GM18873 (cell line): ENCODE data around the gene MKX.
"Not testable (repeated sequence)": the region's sequence is repeated elsewhere in the genome, so short reads cannot be mapped to it uniquely, and the experiment has no call there.

Experiments
- ATAC-seq: cut with Tn5 transposase; IDR thresholded peaks from one replicate; pipeline ENCODE4 v1.9.1; 2021; ENCODE audit warnings: mild to moderate bottlenecking, moderate library complexity, moderate number of reproducible peaks; ENCODE audit not compliant: unreplicated experiment, low FRiP score

Gene MKX

DNA sequence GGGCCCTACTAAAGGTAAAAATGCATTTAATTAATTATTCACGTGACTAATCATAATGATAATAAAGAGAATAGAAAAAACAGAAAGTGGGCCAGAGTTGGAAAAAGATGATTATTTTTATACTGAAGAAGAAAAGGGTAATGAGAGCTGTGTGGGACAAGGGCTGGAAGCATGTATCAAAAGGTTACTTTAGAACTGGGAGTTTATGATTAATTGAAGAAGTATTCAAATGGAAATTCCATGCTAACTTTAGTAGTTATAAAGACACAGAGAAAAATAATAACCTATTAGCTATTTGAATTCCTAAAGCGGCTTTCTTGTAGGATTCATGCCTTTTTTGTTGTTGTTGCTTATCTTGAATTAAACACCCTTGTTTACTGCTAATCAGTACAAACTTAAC is 49.9 kb downstream of the MKX start:
- ATAC-seq = no peak

DNA sequence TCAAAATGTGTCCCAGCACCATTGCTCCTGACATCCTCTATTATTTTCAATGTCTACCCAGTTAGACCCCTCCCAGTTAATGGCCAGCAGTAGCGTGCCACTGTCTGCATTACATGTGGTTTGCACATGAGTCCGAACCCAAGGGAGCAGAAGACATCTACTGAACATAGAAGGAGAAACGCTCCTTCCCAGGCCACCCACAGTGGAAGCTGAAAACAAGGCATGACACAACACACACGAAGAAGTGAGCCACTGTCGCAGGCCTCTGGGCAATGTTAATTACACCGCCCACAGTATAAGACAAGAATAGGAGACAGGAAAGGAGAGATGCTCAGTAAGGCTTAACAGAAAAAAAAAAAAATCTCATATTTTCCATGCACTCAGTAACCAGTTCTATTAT is 50.5 kb downstream of the MKX start:
- ATAC-seq = no peak

DNA sequence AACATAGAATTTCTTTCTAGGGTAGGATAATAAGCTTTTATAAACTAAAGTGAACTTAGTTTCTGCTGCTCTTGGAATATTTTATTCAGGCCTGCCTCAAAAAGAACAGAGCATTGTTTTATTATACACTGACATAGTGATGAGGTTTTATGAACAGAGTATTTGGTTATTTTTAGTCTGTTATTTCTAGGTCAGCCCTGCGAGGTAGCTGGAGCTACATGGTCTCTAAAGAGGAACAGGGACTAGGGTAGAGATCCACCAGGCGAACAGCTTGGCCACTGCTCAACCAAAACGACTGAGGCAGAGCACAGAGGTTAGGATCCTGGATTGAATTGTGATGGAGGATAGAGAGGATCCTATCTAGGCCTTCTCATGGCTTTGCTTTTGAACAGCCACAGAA is 53.0 kb downstream of the MKX start:
- ATAC-seq = no peak

DNA sequence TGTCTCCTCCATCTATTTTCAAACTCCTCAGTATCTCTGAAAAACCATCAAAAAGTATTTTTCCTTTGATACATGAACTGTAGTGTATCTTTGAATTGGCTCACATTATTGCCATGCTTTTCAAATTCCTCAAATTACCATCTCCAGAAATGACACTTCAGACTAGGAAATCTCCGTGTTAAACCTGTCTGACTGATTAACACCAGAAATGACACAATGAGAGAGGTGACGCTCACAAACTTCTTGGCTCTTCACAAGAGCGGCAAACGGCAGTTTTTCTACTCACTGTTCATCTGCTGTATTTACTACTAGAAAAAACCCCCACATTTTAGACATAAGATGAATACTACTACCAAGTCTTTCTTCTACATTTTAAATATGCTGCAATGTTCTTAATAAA is 56.6 kb downstream of the MKX start:
- ATAC-seq = no peak

DNA sequence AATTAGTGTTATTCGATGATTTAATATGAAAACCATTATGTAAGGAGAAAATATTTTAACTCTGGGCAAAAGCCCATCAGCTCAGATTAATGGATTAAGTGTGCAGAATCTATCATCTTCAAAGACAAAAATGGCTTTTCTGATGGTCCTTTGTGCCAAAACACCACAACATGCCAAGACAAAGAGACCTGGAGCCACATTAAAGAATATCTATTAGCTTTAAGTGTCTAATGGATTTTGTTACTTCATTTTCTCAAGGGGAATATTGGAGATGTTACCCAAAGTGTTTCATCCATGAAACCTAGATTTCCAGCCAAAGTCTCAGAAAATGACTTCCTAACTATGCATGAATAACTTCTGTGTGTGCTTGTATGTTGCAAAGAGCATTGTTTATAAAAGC is 57.3 kb downstream of the MKX start:
- ATAC-seq = no peak

DNA sequence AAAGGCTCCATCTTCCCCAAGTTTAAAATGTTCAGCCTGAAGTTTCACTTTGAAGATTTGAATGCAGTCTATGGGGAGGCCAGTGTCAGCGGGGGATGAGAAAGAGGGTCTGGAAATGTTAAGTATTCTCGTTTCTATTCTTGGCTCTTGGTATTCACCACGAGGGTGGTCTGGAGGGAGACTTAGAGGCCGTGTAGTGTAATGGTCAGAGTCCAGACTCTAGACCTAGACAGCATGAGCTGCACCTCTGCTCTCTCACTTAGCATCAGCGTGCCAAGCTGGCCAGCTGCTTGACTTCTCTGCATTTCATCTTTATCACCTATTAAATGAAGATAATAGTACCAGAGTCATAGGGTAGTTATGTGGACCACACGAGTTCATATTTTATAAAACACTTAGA is 57.9 kb downstream of the MKX start:
- ATAC-seq = no peak

DNA sequence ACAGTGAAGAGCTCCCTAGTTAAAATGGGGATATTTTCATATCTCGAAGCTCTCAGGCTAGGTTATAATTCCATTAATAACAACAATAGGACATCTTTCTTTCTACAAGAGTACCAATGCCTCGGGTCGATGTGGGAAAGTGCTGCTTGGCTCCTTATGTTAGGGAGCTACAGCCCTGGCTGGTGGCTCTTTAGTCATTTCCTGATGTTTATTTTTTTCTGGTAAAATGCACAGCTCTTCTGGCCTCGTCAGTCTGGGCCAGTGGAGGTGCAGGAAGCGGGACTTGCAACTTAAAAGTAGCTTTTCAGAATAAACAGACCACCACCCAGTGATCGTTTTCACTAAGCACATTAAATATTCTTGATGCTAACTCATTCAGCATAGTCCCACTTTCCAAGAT is 58.3 kb downstream of the MKX start:
- no peak for ATAC-seq

DNA sequence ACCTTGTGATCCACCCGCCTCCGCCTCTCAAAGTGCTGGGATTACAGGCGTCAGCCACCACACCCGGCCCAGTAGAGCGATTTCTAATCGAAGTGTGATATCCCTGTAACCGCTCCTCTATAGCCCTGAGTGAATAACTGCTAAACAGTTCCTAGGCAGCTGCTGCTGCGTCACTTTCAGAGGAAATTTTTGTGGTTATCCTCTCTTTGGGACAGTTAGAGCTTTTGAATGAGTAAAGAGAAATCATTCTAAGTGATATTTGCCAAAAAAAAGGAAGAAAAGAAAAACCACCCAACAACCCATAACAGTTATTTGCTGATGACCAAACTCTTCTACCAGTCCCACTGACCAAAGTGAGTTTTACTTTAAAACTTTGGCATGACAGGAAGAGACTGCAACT is 59.9 kb downstream of the MKX start:
- no peak for ATAC-seq

DNA sequence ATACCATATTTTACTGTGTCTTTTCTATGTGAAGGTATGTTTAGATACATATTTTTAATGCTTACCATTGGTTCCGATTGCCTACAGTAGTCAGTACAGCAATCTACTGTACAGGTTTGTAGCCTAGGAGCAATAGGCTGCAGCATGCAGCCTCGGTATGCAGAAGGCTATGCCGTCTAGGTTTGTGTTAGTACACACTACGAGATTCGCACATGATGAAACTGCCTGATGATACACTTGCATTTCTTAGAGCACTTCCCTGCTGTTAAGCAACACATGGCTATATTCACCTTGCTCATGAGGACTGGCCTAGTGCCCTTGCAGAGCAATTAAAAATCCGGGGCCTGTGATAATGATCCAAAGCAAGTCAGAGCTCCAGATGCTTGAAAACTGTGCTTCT is 62.4 kb downstream of the MKX start:
- ATAC-seq = no peak

DNA sequence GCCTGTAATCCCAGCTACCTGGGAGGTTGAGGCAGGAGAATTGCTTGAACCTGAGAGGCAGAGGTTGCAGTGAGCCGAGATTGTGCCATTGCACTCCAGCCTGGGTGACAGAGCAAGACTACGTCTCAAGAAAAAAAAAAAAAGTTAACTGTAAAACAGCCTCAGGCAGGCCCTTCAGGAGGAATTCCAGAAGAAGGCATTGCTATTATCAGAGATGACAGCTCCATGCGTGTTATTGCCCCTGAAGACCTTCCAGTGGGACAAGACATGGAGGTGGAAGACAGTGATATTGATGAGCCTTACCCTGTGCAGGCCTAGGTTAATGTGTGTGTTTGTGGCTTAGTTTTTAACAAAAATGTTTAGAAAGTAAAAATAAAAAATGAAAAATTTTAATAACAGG is 63.8 kb downstream of the MKX start:
- ATAC-seq = not testable (repeated sequence)

DNA sequence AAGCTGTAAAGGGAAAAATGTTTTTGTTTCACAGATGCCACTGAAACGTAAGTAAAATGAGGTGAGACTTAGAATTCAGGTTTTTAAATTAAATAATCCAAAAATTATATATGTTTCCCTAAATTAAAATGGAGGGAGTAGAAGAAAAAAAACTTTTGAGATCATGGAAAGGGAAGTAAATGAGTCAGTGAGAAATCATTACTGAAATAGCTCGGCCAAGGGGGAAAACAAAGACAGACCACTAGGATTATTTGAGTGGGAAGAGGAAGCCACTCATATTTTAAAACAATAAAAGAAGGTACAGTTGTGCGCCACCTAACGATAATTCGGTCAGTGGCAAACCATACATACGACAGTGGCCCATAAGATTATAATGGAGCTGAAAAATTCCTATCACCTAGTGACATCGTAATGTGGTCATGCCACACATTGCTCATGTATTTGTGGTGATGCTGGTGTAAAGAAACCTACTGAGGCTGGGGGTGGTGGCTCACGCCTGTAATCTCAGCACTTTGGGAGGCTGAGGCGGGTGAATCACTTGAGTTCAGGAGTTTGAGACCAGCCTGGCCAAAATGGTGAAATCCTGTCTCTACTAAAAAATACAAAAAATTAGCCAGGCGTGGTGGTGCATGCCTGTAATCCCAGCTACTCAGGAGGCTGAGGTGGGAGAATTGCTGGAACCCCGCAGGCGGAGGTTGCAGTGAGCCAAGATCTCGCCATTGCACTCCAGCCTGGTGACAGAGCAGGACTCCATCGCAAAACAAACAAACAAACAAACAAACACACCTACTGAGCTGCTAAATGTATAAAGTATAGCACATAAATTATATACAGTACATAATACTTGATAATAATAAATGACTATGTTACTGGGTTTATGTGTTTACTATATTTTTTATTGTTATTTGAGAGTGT is 64.7 kb downstream of the MKX start:
- no peak for ATAC-seq

DNA sequence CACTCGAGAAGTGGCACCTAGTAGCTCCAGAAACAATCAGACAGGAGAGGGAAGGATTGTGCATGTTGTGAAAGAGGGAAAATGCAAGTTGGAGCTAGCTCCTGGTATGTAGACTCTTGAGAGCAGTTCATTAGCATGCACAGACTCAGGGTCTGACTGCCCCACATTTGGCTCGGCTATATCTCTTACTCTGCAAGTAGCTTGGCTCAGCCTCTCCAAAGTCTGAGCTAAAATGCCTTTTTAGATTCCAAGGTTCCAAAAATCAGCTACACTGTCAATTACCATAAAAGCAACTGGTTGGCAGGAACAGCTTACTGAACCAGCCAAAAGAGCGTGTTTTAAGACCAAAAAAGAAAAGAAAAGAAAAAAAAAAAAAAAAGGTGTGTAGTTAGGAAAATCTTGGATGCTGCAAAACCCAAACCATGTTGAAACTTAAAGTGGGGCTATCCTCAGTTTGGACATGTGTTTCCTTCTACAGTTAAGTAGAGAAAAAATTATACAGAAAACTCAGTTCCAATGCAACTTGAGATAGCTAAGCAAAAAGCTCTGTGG is 65.5 kb downstream of the MKX start:
- no peak for ATAC-seq

DNA sequence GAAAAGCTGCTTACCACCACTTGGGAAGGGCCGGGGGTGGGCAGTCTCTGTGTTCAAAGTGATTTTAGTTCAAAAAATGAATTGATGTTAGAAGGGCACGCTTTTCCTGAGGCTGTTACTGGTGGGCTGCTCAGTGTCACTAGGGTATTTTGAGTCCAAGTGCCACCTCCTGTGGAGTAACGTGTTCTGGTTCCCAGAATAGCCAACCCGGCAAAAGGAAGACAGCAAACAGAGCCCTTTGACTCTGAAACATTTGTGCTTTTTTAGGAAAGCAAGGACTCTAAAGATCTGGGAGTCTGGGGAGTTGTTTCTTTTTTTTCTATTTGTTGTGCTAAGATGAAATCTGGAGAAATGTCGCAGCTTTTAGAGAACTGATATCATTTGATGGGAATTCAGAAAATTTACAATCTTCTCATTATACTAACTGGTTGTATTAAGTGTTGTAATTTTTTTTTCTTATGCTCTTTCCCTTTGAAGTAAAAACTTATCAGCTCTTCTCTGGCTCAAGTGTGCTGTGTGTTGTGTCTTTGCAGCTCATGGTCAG is 66.2 kb downstream of the MKX start:
- ATAC-seq = no peak

DNA sequence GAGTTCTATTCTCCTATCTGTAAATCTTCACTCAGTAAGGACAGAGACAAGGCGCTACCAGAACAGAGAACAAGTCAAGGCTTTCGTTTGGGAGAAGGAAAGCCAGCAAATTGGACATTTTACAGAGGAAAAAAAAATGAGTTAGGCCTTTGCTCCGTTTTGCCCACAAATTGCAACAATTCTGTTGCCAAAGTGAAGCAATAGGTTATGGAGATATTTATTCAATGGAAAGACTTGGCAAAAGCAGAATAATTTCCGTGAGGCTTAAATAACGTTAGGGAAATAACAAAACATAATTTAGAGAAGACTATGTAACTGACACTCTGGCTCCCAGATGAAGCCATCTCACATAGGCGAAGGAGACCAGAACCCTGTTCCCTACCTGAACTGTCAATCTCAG is 67.5 kb downstream of the MKX start:
- no peak for ATAC-seq

DNA sequence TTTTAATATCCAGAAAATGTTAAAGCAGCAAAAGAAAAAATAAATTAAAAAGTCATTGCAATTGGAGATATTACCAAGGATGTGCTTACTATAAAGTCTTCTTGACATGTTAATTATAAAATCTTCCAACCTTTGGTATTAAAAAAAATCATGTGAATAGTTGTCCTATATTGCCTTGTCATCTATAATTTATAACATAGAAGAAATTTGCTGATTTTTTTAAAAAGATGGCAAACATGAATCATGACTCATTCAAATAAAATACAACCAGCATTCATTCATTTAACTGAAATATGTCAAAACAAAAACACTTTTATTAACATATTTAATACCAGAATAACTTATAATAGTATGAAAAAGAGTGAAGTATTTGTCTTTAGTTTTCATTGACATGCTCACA is 72.6 kb downstream of the MKX start:
- ATAC-seq = no peak

DNA sequence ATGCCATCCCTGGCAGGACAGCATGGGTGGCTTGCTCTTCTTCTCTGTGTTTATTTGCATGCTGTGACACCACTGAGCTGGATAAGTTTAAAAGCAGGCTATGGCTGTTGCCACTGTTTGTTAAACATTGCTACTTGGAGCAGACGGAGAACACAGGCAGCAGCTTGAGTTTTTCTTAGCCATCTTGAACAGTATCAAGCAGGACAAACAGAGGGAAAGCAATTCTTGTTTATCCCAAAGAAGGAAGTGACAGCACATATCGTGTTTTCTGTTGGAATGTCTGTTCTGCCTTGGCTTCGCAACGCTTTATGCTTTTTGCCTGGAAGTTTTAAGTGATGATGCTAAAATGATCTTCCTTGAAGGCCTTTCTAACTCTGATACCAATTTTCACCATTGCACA is 73.8 kb downstream of the MKX start:
- ATAC-seq = no peak

DNA sequence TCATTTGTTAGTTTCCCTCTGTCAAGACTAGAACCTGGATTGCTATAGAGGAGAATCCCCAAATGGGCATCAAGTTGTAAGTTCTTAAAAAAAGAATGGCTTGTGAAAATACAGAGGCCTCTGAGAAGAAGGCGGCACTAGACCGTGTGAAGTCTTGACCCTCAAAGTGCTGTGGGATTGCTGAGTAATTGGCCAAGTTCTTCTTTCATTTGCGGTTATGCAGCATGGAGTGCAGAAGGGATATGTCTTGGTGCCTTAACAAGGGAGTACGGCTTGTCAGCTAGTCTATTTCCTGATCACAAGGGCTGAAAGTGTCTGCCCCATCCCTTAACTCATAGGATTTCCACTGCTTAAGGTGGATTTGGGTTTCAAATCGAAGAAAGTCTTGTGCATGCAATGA is 81.2 kb downstream of the MKX start:
- ATAC-seq = no peak

DNA sequence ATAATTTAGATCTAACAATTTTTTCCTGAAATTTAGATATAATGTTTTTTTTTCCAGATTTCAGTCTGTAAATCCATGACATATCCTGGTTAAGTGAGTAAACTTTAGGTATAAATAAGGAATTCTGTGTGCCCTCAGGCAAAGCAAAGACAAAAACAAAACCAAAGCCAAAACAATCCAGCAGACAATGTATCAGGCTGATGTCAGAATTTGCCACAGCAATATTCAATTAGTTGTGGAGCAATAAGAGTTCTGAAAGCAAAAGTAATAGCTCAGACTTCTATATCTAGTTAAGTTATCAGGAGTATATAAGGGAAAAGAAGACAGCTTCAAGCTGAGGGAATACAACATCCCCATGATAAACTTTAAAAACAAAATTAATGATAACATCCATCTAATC is 82.0 kb downstream of the MKX start:
- no peak for ATAC-seq

DNA sequence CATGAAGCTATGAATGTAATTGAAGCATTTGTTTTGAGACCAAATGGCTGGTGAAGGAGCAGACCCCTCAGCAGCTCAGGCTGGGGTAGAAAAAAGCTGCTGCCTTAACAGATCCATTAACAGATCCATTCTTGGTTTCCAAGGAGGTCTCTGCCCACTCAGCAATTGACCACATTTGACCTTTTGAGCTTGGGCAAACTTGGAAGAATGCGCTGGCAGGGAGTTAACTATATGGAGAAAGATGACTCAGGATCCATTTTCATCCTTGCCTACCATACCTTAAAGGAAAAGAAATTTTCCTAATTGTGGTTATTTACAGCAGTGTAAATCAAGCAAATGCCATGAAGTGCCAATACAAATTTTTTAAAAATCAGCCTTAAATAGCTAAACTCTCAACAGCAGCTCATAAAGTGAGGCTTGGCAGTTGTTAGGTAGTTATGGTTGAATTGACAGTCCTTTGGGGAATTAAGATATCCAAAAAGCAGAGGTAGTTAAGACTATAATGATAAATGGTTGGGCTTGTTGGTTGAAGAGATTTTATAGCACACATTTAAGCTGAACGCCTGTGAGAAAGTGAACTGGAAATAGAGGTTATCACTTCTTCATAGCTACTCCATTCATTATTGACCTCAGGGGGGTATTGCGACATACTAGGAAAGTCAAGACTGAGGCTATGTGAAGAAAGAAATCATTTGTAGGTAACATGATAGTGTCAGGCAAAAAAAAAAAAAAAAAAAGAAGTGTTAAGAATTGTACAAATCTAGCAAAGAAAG is 83.9 kb downstream of the MKX start:
- ATAC-seq = no peak

DNA sequence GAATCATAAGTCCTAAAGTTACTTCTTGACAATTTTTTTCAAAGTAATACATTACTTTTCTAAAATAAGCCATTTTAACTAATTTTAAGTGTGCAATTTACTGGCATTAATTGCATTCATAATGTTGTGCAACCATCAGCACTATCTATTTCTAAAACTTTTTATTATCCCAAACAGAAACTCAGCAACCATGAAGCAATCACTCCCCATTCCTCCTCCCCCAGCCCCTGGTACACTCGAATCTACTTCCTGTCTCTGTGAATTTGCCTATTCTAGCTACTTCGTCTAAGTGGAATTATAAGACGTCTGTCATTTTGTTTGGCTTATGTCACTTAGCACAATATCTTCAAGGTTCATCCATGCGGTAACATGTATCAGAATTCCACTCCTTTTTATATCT is 84.9 kb downstream of the MKX start:
- ATAC-seq = no peak

DNA sequence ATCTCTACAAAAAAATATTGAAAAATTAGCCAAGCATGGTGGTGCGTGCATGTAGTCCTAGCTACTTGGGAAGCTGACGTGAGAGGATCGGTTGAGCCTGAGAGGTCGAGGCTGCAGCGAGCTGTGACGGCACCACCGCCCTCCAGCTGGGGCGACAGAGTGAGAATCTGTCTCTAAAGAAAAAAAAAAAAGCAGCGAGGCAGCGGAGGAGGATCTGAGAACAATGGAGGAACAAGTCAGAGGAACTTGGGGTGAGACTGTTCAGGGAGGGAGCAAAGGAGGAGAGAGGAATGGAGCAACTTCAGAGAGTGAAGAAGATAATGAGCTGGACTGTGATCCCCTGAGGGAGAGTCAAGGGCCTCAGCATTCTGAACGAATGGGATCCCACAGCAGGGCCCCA is 85.4 kb downstream of the MKX start:
- no peak for ATAC-seq
